KMS-11 (cell line): Measurements from ENCODE around the gene ITGA1.
"Not testable (repeated sequence)": the region's sequence is repeated elsewhere in the genome, so short reads cannot be mapped to it uniquely, and the experiment has no call there.

Source experiments
- H2AFZ ChIP-seq: fragments of 200-600 bp; sonication (generic); 2 replicates; pipeline ENCODE4 v1.6.1; 2016; ENCODE audit warnings: antibody characterized with exemption, mixed run types, low read depth
- H3K27ac ChIP-seq: fragments of 200-600 bp; sonication (generic); 2 replicates; pipeline ENCODE4 v1.6.1; 2016; ENCODE audit warnings: mild to moderate bottlenecking, mixed run types
- H3K27me3 ChIP-seq: fragments of 200-600 bp; sonication (generic); 2 replicates; pipeline ENCODE4 v1.6.1; 2017; ENCODE audit warnings: mild to moderate bottlenecking, low read depth, mixed run types, moderate library complexity; ENCODE audit not compliant: insufficient read depth
- H3K36me3 ChIP-seq: fragments of 200-600 bp; sonication (generic); 2 replicates; pipeline ENCODE4 v1.6.1; 2017; ENCODE audit warnings: mild to moderate bottlenecking, mixed run types; ENCODE audit not compliant: insufficient read depth
- H3K4me1 ChIP-seq: fragments of 200-600 bp; sonication (generic); 2 replicates; pipeline ENCODE4 v1.6.1; 2016; ENCODE audit warnings: mild to moderate bottlenecking, low read depth, mixed run types; ENCODE audit not compliant: poor library complexity, severe bottlenecking
- H3K4me2 ChIP-seq: fragments of 200-600 bp; sonication (generic); 2 replicates; pipeline ENCODE4 v1.7.0; 2016; ENCODE audit warnings: mild to moderate bottlenecking, mixed run types
- H3K4me3 ChIP-seq: fragments of 200-600 bp; sonication (generic); IDR thresholded peaks from 2 replicates; pipeline ENCODE4 v1.6.1; 2017; ENCODE audit warnings: low read depth, low read length, mixed read lengths; ENCODE audit not compliant: insufficient read depth
- H3K79me2 ChIP-seq: fragments of 200-600 bp; sonication (generic); 2 replicates; pipeline ENCODE4 v1.6.1; 2016; ENCODE audit warnings: low read depth, mixed run types; ENCODE audit not compliant: insufficient read depth
- H3K9ac ChIP-seq: fragments of 200-600 bp; sonication (generic); 2 replicates; pipeline ENCODE4 v1.6.1; 2016; ENCODE audit warnings: mild to moderate bottlenecking, mixed run types
- H4K20me1 ChIP-seq: fragments of 200-600 bp; sonication (generic); 2 replicates; pipeline ENCODE4 v1.6.1; 2016; ENCODE audit warnings: mild to moderate bottlenecking, mixed run types; ENCODE audit not compliant: insufficient read depth
- TF ChIP-seq, protein P1 (sequence below): fragments of 200-600 bp; sonication (generic); conservative IDR thresholded peaks from 2 replicates; pipeline ENCODE4 v1.6.1; 2017; ENCODE audit warnings: low read depth, mild to moderate bottlenecking, antibody characterized with exemption, low read length, moderate library complexity, mixed read lengths

Gene ITGA1

DNA sequence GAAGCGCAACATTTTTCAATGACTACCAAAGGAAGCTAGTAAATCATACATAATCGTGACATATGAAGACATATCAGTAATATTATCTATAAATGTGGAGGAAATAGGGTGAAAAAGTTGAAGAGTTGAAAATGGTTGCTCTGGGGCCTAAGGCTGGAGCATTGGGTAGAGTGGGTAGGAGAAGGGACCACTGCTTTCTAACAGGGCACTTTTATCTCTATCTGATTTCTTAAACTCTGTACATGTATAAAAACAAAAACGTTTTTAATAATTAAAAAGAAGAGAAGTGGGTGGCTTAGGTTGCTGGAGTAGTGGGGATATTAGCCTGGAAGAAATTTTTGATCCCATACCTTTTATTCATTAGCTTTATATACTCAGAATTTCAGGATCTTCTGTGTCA is 44.2 kb upstream of the ITGA1 start:
- Histone ChIP-seq H2AFZ (no peak overlapping the region), H3K9ac (no peak overlapping the region), H3K27me3 (no peaks in the 10 kb centered on the region), H3K79me2 (no peaks in the 10 kb centered on the region), H4K20me1 (no peaks in the 10 kb centered on the region), H3K27ac (no peak overlapping the region), H3K4me2 (no peak overlapping the region), H3K4me3 (no peak overlapping the region), H3K4me1 (no peaks in the 10 kb centered on the region), H3K36me3 (no peaks in the 10 kb centered on the region)
- TF ChIP-seq, protein P1, sequence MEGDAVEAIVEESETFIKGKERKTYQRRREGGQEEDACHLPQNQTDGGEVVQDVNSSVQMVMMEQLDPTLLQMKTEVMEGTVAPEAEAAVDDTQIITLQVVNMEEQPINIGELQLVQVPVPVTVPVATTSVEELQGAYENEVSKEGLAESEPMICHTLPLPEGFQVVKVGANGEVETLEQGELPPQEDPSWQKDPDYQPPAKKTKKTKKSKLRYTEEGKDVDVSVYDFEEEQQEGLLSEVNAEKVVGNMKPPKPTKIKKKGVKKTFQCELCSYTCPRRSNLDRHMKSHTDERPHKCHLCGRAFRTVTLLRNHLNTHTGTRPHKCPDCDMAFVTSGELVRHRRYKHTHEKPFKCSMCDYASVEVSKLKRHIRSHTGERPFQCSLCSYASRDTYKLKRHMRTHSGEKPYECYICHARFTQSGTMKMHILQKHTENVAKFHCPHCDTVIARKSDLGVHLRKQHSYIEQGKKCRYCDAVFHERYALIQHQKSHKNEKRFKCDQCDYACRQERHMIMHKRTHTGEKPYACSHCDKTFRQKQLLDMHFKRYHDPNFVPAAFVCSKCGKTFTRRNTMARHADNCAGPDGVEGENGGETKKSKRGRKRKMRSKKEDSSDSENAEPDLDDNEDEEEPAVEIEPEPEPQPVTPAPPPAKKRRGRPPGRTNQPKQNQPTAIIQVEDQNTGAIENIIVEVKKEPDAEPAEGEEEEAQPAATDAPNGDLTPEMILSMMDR = no peak

DNA sequence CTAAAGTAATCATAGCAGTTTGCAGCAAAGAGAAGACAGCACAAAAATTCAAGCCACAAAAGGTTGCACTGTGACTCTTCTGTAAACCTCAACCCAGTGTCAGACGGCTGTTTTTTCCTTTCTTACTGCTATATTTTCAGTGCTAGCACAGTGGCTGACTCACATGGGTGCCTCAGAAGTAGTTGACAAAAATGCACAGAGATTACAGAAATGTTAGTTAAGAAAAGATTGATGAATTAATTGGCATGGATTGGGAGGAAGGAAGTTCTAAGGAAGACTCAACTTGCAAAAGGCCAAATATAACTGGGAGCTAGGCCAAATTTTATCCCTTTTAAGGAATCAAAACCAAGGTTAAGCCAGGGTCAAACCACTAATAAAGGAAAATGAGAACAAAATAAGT is 43.7 kb upstream of the ITGA1 start:
- no peaks in the 10 kb centered on the region for H3K27me3 ChIP-seq
- no peak overlapping the region for H2AFZ ChIP-seq
- TF ChIP-seq, protein P1 = no peak
- no peaks in the 10 kb centered on the region for H3K79me2 ChIP-seq
- no peaks in the 10 kb centered on the region for H4K20me1 ChIP-seq
- no peaks in the 10 kb centered on the region for H3K4me1 ChIP-seq
- H3K36me3 ChIP-seq = no peaks in the 10 kb centered on the region
- no peak overlapping the region for H3K9ac ChIP-seq
- no peak overlapping the region for H3K27ac ChIP-seq
- no peak overlapping the region for H3K4me3 ChIP-seq
- H3K4me2 ChIP-seq = no peak overlapping the region

DNA sequence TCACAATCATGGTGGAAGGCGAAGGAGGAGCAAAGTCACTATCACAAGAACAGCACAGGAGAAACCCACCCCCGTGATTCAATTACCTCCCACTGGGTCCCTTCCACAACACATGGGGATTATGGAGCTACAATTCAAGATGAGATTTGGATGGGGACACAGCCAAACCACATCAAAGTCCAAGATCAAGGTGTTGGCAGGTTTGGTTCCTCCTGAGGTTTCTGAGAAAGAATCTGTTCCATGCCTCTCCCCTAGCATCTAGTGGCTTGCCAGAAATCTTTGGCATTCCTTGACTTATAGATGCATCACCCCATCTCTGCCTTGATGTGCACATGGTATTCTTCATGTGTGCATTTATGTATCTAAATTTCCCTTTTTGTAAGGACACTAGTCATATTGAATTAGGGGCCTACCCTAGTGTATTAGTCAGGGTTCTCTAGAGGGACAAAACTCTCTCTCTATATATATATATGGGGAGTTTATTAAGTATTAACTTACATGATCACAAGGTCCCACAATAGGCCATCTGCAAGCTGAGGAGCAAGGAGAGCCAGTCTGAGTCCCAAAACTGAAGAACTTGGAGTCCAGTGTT is 42.8 kb upstream of the ITGA1 start:
- H3K79me2 ChIP-seq, H3K36me3 ChIP-seq, H3K27me3 ChIP-seq, H4K20me1 ChIP-seq, H3K4me3 ChIP-seq, H3K9ac ChIP-seq, H3K4me2 ChIP-seq, H3K4me1 ChIP-seq, H3K27ac ChIP-seq, H2AFZ ChIP-seq: not testable (repeated sequence)

DNA sequence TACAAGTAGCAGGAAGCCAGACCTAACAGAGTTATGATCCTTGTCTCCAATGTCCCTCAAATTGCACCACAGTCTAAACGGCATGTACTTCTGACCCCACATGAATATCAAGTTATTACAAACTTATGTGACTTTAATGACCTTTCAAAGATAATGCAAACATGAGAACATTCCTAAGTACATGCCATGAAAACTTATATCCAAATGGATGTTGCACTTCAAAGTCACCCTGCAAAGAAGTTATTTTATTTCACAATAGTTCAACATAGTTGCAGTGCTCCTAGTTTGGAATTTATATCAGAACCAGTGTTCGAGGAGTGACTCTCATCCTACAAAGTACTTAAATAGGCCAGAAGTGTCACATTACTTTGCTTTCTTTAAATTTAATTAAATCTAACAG is 41.2 kb upstream of the ITGA1 start:
- Histone ChIP-seq H3K79me2 (no peaks in the 10 kb centered on the region), H3K27me3 (no peaks in the 10 kb centered on the region), H3K9ac (no peak overlapping the region), H4K20me1 (no peaks in the 10 kb centered on the region), H3K4me3 (no peak overlapping the region), H2AFZ (no peak overlapping the region), H3K36me3 (no peaks in the 10 kb centered on the region), H3K4me1 (no peaks in the 10 kb centered on the region), H3K4me2 (no peak overlapping the region), H3K27ac (no peak overlapping the region)
- TF ChIP-seq, protein P1 = no peak

DNA sequence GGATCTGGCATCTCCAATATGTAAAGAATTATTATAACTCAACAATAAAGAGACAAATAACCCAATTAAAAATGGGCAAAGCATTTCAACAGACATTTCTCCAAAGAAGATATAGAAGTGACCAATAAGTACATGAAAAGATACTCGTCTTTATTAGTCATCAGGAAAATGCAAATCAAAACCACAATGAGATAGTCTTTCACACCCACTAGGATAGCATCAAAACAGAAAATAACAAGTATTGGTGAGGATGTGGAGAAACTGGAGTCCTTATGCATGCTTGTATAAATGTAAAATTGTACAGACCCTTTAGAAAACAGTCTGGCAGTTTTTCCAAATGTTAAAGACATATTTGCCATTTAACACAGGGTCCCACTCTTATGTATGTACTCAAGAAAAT is 39.1 kb upstream of the ITGA1 start:
- Histone ChIP-seq H2AFZ (no peak overlapping the region), H3K4me2 (no peak overlapping the region), H4K20me1 (no peaks in the 10 kb centered on the region), H3K4me1 (no peaks in the 10 kb centered on the region), H3K36me3 (no peaks in the 10 kb centered on the region), H3K27ac (no peak overlapping the region), H3K79me2 (no peaks in the 10 kb centered on the region), H3K27me3 (no peaks in the 10 kb centered on the region), H3K4me3 (no peak overlapping the region), H3K9ac (no peak overlapping the region)
- TF ChIP-seq, protein P1 = no peak
